H1 (cell line): ENCODE measurements around the gene QRICH1. TPM values are rescaled to one million over a fixed set of nuclear protein-coding genes. Genes with fewer than 3 reads are reported as not detected.

Experiments
- BRCA1 ChIP-seq: IDR thresholded peaks from 2 replicates; pipeline ENCODE4 v1.6.1; 2012; ENCODE audit warnings: low read depth, low read length, improper control_type of control experiment
- polyA plus RNA-seq, 7 experiments: library from polyadenylated mRNA; depleted of rRNA in 3 of 7; stranded (reverse) in 5 of 7; unstranded in 2 of 7; fragments of >200 nt in 5 of 7; fragments of 200-250 nt in 2 of 7; gene quantifications; 1 replicate in 5 of 7; 2 replicates in 1 of 7; 4 replicates in 1 of 7; pipeline versions ENCODE4 v1.2.1 to v1.2.3, GENCODE V29; 2011 to 2013; ENCODE audit warnings: missing spikeins in 2 of 7, mixed read lengths in 2 of 7
- total RNA-seq: library from RNA; stranded (reverse); fragmentation: NEBNext Ultra II Directional; extraction: Animal tissue kit (Norgen Biotek cat#: 25700); gene quantifications from 2 replicates; pipeline ENCODE4 v1.2.1, GENCODE V29; 2021

Gene QRICH1
- total and polyA plus RNA-seq, 2 of the 8 experiments (the other 6 are each of a cell fraction or from before 2014, with no cell fraction given) = 128 to 142 TPM

GRCh38 chr3:49110780-49111179 is 16.9 kb upstream of the QRICH1 start (continued):
- no peak for TF ChIP-seq BRCA1
- TF ChIP-seq, all 59 proteins: peak for 0
